ES-I3 (cell line): ENCODE data around the gene RNF26.

Experiments
- H3K36me3 ChIP-seq: 2 replicates; pipeline ENCODE4 v1.6.1; 2013; ENCODE audit warnings: mild to moderate bottlenecking, low read length, control low read depth, moderate library complexity; ENCODE audit not compliant: insufficient read depth
- H3K4me1 ChIP-seq: 2 replicates; pipeline ENCODE4 v1.6.1; 2013; ENCODE audit warnings: mild to moderate bottlenecking, control low read depth, low read length; ENCODE audit not compliant: insufficient read depth
- H3K9ac ChIP-seq: 2 replicates; pipeline ENCODE4 v1.6.1; 2013; ENCODE audit warnings: low read depth, mild to moderate bottlenecking, low read length, moderate library complexity
- H3K9me3 ChIP-seq: 2 replicates; pipeline ENCODE4 v1.6.1; 2013; ENCODE audit warnings: mild to moderate bottlenecking, low read length, moderate library complexity; ENCODE audit not compliant: control insufficient read depth, insufficient read depth

Gene RNF26

GRCh38 chr11:119384332-119384731 lies 50.0 kb downstream of the RNF26 start:
- Histone ChIP-seq H3K9me3 (no peaks in the 10 kb centered on the region), H3K9ac (no peak overlapping the region), H3K4me1 (no peaks in the 10 kb centered on the region; the same call in 1 of the 2 replicates), H3K36me3 (no peaks in the 10 kb centered on the region)
